Stimulated activated CD4-positive, alpha-beta T cell treated with anti-CD3 and anti-CD28 coated beads, Interleukin-15, amount 100 ng/mL, for 1 hour (primary cell): ENCODE results near the gene RPTOR.

ENCODE experiments used
- DNase-seq, 2 donors: peaks; one replicate each; pipeline ENCODE4 v3.0.0-alpha.2; 2020; ENCODE audit warnings: low read depth in 1 of 2, low spot score in 1 of 2

Gene RPTOR

DNA sequence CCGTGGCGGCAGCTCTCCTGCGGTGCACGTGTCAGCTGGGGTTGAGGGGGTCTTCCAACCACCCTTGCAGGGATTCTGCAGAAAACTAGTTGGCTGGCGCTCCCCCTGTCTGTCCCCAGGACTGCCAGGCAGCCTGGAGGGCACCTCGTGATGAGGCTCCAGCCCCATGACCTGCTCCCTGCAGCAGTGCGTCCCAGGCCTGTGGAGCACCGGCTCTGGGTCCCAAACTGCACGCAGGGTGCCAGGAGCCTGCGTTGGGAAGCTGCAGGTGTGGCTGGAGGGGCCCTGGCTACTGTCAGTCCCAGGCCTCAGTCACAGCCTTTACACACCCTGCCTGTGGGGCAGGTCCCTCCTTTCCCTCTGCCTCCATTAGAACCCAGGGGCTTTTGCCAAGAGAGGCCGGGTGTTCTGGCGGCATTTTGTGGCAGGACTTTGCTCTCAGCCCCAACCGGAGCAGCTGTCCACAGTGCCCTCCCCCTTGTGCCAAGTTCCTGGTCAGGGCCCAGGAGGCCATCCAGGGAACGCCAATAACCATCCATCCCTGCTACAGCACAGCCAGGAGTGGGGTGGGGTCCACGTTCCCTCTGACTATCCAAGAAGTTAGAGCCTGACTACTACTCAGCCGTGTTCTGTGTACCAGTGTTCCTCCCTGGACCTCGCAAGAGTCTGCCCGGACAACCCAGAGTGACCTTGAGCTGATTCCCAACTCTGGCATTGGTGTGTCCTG, 456.2 kb downstream of the RPTOR start:
- DNase-seq = no peak

- DNase-seq = no peak
Measured at GRCh38 chr17:81002013-81002384, 457.4 kb downstream of the RPTOR start.

GRCh38 chr17:81002409-81003361, 458.0 kb downstream of the RPTOR start:
- no peak for DNase-seq

DNA sequence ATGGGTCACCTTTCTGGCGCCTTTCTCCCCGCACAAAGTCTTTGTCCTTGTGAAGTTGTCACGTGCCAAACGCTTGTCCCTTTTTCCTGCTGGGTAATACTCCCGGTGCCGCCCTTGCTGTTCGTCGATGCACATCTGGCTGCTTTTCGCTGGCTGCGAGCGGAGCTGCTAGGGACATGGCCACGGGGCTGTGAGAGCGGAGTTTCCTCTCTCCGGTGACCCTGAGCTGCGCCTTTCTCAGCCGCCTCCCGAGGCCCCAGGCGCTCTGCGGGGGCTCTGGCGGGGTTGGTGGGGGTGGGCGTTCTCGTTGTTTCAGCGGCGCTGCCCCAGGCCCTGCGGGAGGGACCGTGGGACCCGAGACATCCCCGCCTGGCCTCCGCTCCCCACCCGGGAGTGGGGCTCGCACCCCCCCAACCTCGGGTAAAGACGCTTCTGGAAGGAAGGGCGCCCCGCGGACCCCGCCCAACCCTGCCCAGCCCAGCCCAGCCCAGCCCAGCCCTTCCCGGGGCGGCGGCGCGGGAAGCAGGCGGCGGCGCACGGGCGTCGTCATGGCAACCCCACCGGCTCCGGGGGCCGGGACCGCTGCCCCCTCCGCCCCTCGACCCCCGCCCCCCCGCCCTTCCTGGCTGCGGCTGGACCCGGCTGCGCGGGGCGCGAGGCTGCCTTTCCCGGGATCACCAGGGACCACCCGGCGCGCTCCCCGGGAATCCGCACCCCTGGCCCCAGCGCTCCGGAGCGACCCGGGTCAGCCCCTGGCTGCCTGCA, 459.3 kb downstream of the RPTOR start:
- DNase-seq = no peak

DNA sequence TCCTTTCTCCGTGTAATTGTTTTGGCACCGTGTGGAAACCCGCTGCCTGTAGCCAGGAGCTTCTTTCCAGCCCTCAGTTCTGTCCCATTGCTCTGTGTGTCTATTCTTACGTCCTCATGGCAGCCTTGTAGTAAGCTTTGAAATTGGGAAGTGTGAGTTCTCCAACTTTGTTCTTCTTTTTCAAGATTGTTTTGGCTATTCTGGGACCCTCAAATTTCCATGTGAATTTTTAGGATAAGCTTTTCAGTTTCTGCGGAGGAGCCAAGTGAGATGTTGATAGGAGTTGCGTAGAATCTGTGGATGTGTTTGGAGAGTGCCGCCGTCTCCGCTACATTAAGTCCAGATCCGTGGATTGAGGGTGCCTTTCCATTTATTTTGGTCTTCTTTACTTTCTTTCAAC, 462.3 kb downstream of the RPTOR start:
- no peak for DNase-seq

- no peak for DNase-seq
Measured at GRCh38 chr17:81008140-81008539, 463.5 kb downstream of the RPTOR start.

DNA sequence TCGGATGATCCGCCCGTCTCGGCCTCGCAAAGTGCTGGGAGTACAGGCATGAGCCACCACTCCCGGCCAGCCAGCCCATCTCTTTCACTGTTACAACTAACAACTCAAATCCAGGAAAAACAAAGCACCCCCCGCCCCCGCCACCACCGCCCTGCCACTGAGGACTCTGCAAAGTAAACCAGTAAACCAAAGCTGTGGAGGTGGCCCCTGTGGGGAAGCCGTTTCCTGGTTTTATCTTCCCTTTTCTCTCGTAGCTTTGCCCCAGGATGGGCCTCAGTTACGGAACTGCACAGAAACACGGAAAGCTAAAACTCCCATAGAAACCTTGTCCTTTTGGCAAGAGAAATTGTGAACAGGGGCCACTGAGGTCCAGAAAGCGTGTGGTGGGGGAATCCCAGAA, 464.5 kb downstream of the RPTOR start:
- no peak for DNase-seq

DNA sequence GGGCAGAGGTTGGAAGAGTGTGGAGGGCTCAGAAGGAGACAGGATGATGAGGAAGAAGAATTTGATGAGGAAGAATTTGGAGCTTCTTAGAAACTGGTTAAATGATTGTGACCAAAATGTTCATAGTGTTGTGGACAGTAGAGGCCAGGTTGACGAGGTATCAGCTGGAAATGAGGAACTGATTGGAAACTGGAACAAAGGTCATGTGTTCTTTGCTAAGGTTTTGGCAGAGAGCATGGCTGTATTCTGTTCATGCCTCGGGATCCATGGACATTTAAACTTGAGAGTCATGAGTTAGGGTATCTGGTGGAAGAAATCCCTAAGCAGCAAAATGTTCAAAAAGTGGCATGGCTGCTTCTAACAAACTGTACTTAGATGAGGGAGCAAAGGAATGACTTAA, 466.3 kb downstream of the RPTOR start:
- DNase-seq = no peak

DNA sequence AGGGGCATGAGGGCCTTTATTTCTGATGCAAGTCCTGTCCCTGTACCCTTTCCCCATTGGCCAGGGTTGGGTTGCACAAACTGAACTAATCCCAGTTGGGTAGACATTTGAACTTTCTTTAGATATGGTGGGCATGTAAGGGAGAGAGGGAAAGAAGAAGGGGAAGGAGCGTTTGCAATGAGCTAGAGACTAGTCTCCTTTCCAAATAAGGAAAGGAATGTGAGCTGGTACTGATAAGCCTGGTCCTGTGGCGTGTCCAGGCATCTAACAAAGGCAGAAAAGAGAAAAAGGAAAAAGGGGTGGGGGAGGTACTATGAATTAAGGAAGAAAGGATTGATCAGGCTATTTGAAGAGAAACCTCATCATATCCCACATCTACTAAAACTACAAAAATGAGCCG, 467.3 kb downstream of the RPTOR start:
- no peak for DNase-seq

GRCh38 chr17:81012574-81013447, 468.2 kb downstream of the RPTOR start:
- DNase-seq = no peak

- DNase-seq = no peak
Measured at GRCh38 chr17:81013642-81014041, 469.0 kb downstream of the RPTOR start.

- no peak for DNase-seq
Measured at GRCh38 chr17:81015136-81015535, 470.5 kb downstream of the RPTOR start.
